Liver (tissue), 9 donors: ENCODE results near the gene HES4. TPM values are rescaled to one million over a fixed set of nuclear protein-coding genes. Genes with fewer than 3 reads are reported as not detected.
A peak's percentile ranks its signal among the peaks of the same experiment; 100 is the strongest.

Experiments
- DNase-seq: peaks from one replicate; pipeline ENCODE4 v3.0.0-alpha.2; 2017; ENCODE audit warnings: low spot score
- H3K27ac ChIP-seq, 2 donors: one replicate each; pipeline ENCODE4 v1.7.0; 2013; ENCODE audit warnings: inconsistent platforms in 2 of 2, low read length in 2 of 2, control low read depth in 1 of 2, low read depth in 1 of 2, mild to moderate bottlenecking in 1 of 2
- H3K27me3 ChIP-seq, 4 donors: one replicate each; pipeline versions ENCODE4 v1.6.1 to v1.7.0; 2013; ENCODE audit warnings: low read length in 3 of 4, inconsistent platforms in 1 of 4, mild to moderate bottlenecking in 1 of 4, moderate library complexity in 1 of 4; ENCODE audit not compliant: control insufficient read depth in 4 of 4, insufficient read depth in 4 of 4
- H3K36me3 ChIP-seq, 4 donors: one replicate each; pipeline versions ENCODE4 v1.6.1 to v1.7.0; 2013; ENCODE audit warnings: low read length in 3 of 4, mild to moderate bottlenecking in 3 of 4, low read depth in 1 of 4, moderate library complexity in 1 of 4; ENCODE audit not compliant: control insufficient read depth in 4 of 4, insufficient read depth in 3 of 4
- H3K4me1 ChIP-seq, 4 donors: one replicate each; pipeline versions ENCODE4 v1.6.1 to v1.7.0; 2013; ENCODE audit warnings: low read length in 3 of 4, mild to moderate bottlenecking in 3 of 4, moderate library complexity in 1 of 4; ENCODE audit not compliant: control insufficient read depth in 4 of 4, insufficient read depth in 4 of 4
- H3K4me3 ChIP-seq, 3 donors: one replicate each; pipeline versions ENCODE4 v1.6.1 to v1.7.0; 2013; ENCODE audit warnings: low read length in 3 of 3, control low read depth in 1 of 3, low read depth in 1 of 3, mild to moderate bottlenecking in 1 of 3
- H3K9ac ChIP-seq, 2 donors: one replicate each; pipeline ENCODE4 v1.7.0; 2013; ENCODE audit warnings: low read length in 2 of 2, mild to moderate bottlenecking in 2 of 2, moderate library complexity in 2 of 2, control low read depth in 1 of 2, low read depth in 1 of 2
- H3K9me3 ChIP-seq, 4 donors: one replicate each; pipeline versions ENCODE4 v1.6.1 to v1.7.0; 2013; ENCODE audit warnings: low read length in 3 of 4; ENCODE audit not compliant: control insufficient read depth in 4 of 4
- CTCF ChIP-seq: fragments of 150-350 bp; IDR thresholded peaks from 2 replicates; pipeline ENCODE4 v1.5.1; 2017; ENCODE audit warnings: improper control_type of control experiment, low read depth, low read length; ENCODE audit not compliant: missing input control
- EGR1 ChIP-seq, 2 donors: IDR thresholded peaks; 2 replicates each; pipeline ENCODE4 v1.6.1; 2016 to 2018; ENCODE audit warnings: antibody characterized with exemption in 2 of 2, low read depth in 2 of 2
- FOXA1 ChIP-seq: IDR thresholded peaks from 2 replicates; pipeline ENCODE4 v1.6.1; 2016; ENCODE audit warnings: antibody characterized with exemption
- FOXA2 ChIP-seq: IDR thresholded peaks from 2 replicates; pipeline ENCODE4 v1.6.1; 2016; ENCODE audit warnings: antibody characterized with exemption
- GABPA ChIP-seq, 2 donors: IDR thresholded peaks in 1 of 2; conservative IDR thresholded peaks in 1 of 2; 2 replicates each; pipeline ENCODE4 v1.6.1; 2016; ENCODE audit warnings: antibody characterized with exemption in 2 of 2, mild to moderate bottlenecking in 1 of 2, moderate library complexity in 1 of 2
- HNF4A ChIP-seq, 2 donors: conservative IDR thresholded peaks; 2 replicates each; pipeline ENCODE4 v1.6.1; 2016; ENCODE audit warnings: antibody characterized with exemption in 2 of 2, mild to moderate bottlenecking in 2 of 2
- HNF4G ChIP-seq: IDR thresholded peaks from 2 replicates; pipeline ENCODE4 v1.6.1; 2016; ENCODE audit warnings: antibody characterized with exemption
- JUND ChIP-seq, 2 donors: IDR thresholded peaks; 2 replicates each; pipeline ENCODE4 v1.6.1; 2016; ENCODE audit warnings: antibody characterized with exemption in 2 of 2
- MAX ChIP-seq: IDR thresholded peaks from 2 replicates; pipeline ENCODE4 v1.6.1; 2016; ENCODE audit warnings: antibody characterized with exemption
- RAD21 ChIP-seq, 2 donors: IDR thresholded peaks; 2 replicates each; pipeline ENCODE4 v1.6.1; 2016; ENCODE audit warnings: antibody characterized with exemption in 2 of 2, mild to moderate bottlenecking in 2 of 2
- SP1 ChIP-seq: IDR thresholded peaks from 2 replicates; pipeline ENCODE4 v1.6.1; 2018; ENCODE audit warnings: antibody characterized with exemption, mild to moderate bottlenecking
- TAF1 ChIP-seq: conservative IDR thresholded peaks from 2 replicates; pipeline ENCODE4 v1.6.1; 2016; ENCODE audit warnings: antibody characterized with exemption, mild to moderate bottlenecking
- ZBTB33 ChIP-seq: IDR thresholded peaks from 2 replicates; pipeline ENCODE4 v1.6.1; 2016; ENCODE audit warnings: antibody characterized with exemption
- WGBS: extraction: QIAGEN DNeasy Blood & Tissue Kit; methylation state at CpG from one replicate; pipeline ENCODE4 v1.1.7; 2013; 5-methylcytosine and 5-hydroxymethylcytosine counted together
- polyA plus RNA-seq, 2 donors: library from polyadenylated mRNA; stranded (reverse) in 1 of 2; unstranded in 1 of 2; fragments of 200-250 nt in 1 of 2; fragments of >200 nt in 1 of 2; fragmentation: Nextera tagmentation in 1 of 2; extraction: Ambion mirVana in 1 of 2; gene quantifications; one replicate each; pipeline versions ENCODE4 v1.2.1 to v1.2.3, GENCODE V29; 2013 to 2015
- total RNA-seq, 2 donors: library from RNA; depleted of rRNA; stranded (reverse); fragments of >200 nt; gene quantifications; one replicate each; pipeline ENCODE4 v1.2.3, GENCODE V29; 2014
- donor health status: healthy.
- donor health status: healthy.
- donor health status: healthy.
- donor health status: healthy.
- donor health status: healthy.

The HES4 gene
- total and polyA plus RNA-seq, 4 donors, result 0.93 to 1.9 (median 1.7) TPM

- TF ChIP-seq ZBTB33 (no peak), JUND (IDR thresholded peaks at IDR 0.05) (no peak), RAD21 (IDR thresholded peaks at IDR 0.05) (no peak), EGR1 (IDR thresholded peaks at IDR 0.05; ENCODE audit: low read depth in 2 of 2) (no peak), HNF4G (no peak), GABPA (IDR thresholded peaks at IDR 0.05 in 1 of 2, conservative IDR thresholded peaks at IDR 0.05 in 1 of 2) (no peak), SP1 (no peak)
These were observed 39.4 kb upstream of the HES4 start (continued) for GRCh38 chr1:1039145-1039910.

- peaks cover 0 to 2% (median 0%) of the 10 kb centered on the region in 4 donors for H3K36me3 ChIP-seq
- no peak overlapping the region for H3K27ac ChIP-seq
- peaks cover 8 to 14% (median 11%) of the 10 kb centered on the region in 4 donors for H3K4me1 ChIP-seq
- no peak for DNase-seq
- 88% methylated on average over 6 of the region's 6 CpGs for WGBS
- no peak overlapping the region for H3K4me3 ChIP-seq
- H3K27me3 ChIP-seq, result peaks cover 0 to 3% (median 0%) of the 10 kb centered on the region in 4 donors
- H3K9me3 ChIP-seq, result no peaks in the 10 kb centered on the region
- TF ChIP-seq FOXA2 (no peak), JUND (IDR thresholded peaks at IDR 0.05) (no peak), CTCF (no peak), MAX (no peak), TAF1 (no peak), RAD21 (IDR thresholded peaks at IDR 0.05) (no peak), HNF4G (no peak), FOXA1 (no peak)
- no peak overlapping the region for H3K9ac ChIP-seq
These were observed 38.8 kb upstream of the HES4 start for GRCh38 chr1:1038694-1039093.

- H3K4me1 ChIP-seq, result peaks cover 9 to 21% (median 18%) of the 10 kb centered on the region in 4 donors
- peaks cover 0 to 3% (median 0%) of the 10 kb centered on the region in 4 donors for H3K27me3 ChIP-seq
- no peak overlapping the region for H3K27ac ChIP-seq
- DNase-seq, result no peak
- no peaks in the 10 kb centered on the region for H3K36me3 ChIP-seq
- peak in 1 of 2 donors; percentile 15 for TF ChIP-seq HNF4A (conservative IDR thresholded peaks at IDR 0.05)
- no peak for TF ChIP-seq HNF4G
- no peak overlapping the region for H3K9ac ChIP-seq
- H3K4me3 ChIP-seq, result no peak overlapping the region
- WGBS, result 82% methylated on average over 30 of the region's 30 CpGs
- no peaks in the 10 kb centered on the region for H3K9me3 ChIP-seq
These were observed 37.8 kb upstream of the HES4 start for GRCh38 chr1:1037366-1038327.
